GM18951 (cell line): ENCODE data around the gene OR51E1.

ENCODE experiments used
- POLR2A ChIP-seq: IDR thresholded peaks from 4 replicates; pipeline ENCODE4 v1.6.1; 2011; ENCODE audit warnings: mild to moderate bottlenecking; ENCODE audit not compliant: insufficient read length, insufficient read depth; ENCODE audit errors: extremely low read depth
- in situ Hi-C: fragments of 300-500 bp; cut with MboI; formaldehyde crosslinking; loops from one replicate; pipeline ENCODE4 v1.12.0; 2022; ENCODE audit warnings: low sequenced_read_pairs, mixed read lengths, inconsistent platforms; ENCODE audit not compliant: unreplicated experiment

The OR51E1 gene

GRCh38 chr11:4636136-4636535 lies 7.6 kb upstream of the OR51E1 start:
- no peak for TF ChIP-seq POLR2A
- in situ Hi-C loops, result loop anchor here (10.0 kb wide), 1 partner anchor 369 kb away; no protein-coding TSS in a partner anchor

- in situ Hi-C loops, result loop anchor here (10.0 kb wide), 1 partner anchor 368 kb away; no protein-coding TSS in a partner anchor
- no peak for TF ChIP-seq POLR2A
These were observed 6.7 kb upstream of the OR51E1 start, which contains the start of gene OR51D1 for GRCh38 chr11:4636962-4637661. Gene OR51D1, plus strand, starts transcription at chr11:4637477. Its CDS starts 2,314 bp downstream, at chr11:4639791.

- in situ Hi-C loops, result loop anchor here (10.0 kb wide), 1 partner anchor 367 kb away; no protein-coding TSS in a partner anchor
These were observed 6.1 kb upstream of the OR51E1 start for GRCh38 chr11:4637662-4638047.

GRCh38 chr11:4639931-4640330 lies 3.9 kb upstream of the OR51E1 start:
- in situ Hi-C loops, result loop anchor here (10.0 kb wide), 1 partner anchor 365 kb away; no protein-coding TSS in a partner anchor
- TF ChIP-seq POLR2A, result no peak

More at GRCh38 chr11:4637662-4638047, 6.1 kb upstream of the OR51E1 start:
- TF ChIP-seq POLR2A, result no peak

GRCh38 chr11:4641501-4641900 lies 2.3 kb upstream of the OR51E1 start:
- in situ Hi-C loops, result no loop called here

GRCh38 chr11:4642043-4642442 lies 1.7 kb upstream of the OR51E1 start:
- in situ Hi-C loops, result no loop called here
- TF ChIP-seq POLR2A, result no peak

More at GRCh38 chr11:4641501-4641900, 2.3 kb upstream of the OR51E1 start:
- TF ChIP-seq POLR2A, result no peak

- in situ Hi-C loops, result no loop called here
- no peak for TF ChIP-seq POLR2A
These were observed 706 bp upstream of the OR51E1 start for GRCh38 chr11:4643076-4643475.

- in situ Hi-C loops, result no loop called here
- TF ChIP-seq POLR2A, result no peak
These were observed 451 bp downstream of the OR51E1 start for GRCh38 chr11:4644233-4644632.

- in situ Hi-C loops, result no loop called here
- TF ChIP-seq POLR2A, result no peak
These were observed 2.2 kb downstream of the OR51E1 start for GRCh38 chr11:4645974-4646373.

- no peak for TF ChIP-seq POLR2A
- in situ Hi-C loops, result no loop called here
These were observed 4.0 kb downstream of the OR51E1 start for GRCh38 chr11:4647766-4648165.

GRCh38 chr11:4654635-4655369 lies 11.0 kb downstream of the OR51E1 start:
- no peak for TF ChIP-seq POLR2A
- in situ Hi-C loops, result no loop called here

- TF ChIP-seq POLR2A, result no peak
- in situ Hi-C loops, result no loop called here
These were observed 15.1 kb downstream of the OR51E1 start for GRCh38 chr11:4658629-4659445.

GRCh38 chr11:4662876-4663275 lies 19.1 kb downstream of the OR51E1 start:
- no peak for TF ChIP-seq POLR2A
- in situ Hi-C loops, result no loop called here

GRCh38 chr11:4664183-4664582 lies 20.4 kb downstream of the OR51E1 start:
- no peak for TF ChIP-seq POLR2A
- in situ Hi-C loops, result no loop called here
